Suprapubic skin (tissue), 4 donors: ENCODE measurements around the gene SH3BP2.

Experiments
- CTCF ChIP-seq, 2 donors: fragments of 200-600 bp in 1 of 2; fragments of 450-650 bp in 1 of 2; sonication (generic) in 1 of 2; IDR thresholded peaks; one replicate each; pipeline ENCODE4 v1.5.1; 2016 to 2019; ENCODE audit warnings: antibody characterized with exemption in 2 of 2, mild to moderate bottlenecking in 1 of 2, moderate library complexity in 1 of 2
- EP300 ChIP-seq: sonication (generic); formaldehyde crosslinking; IDR thresholded peaks from one replicate; pipeline ENCODE4 v1.6.1; 2017; ENCODE audit warnings: antibody characterized with exemption
- POLR2AphosphoS5 ChIP-seq, 3 donors: sonication (generic); formaldehyde crosslinking; IDR thresholded peaks; one replicate each; pipeline ENCODE4 v1.6.1; 2017; ENCODE audit warnings: antibody characterized with exemption in 3 of 3

GRCh38 chr4:2863649-2864048 lies 70.8 kb downstream of the SH3BP2 start:
- TF ChIP-seq CTCF (IDR thresholded peaks at IDR 0.05) (no peak), EP300 (no peak), POLR2AphosphoS5 (IDR thresholded peaks at IDR 0.05) (no peak)
